ENCODE measurements around the gene PLA2G4A.

DNA sequence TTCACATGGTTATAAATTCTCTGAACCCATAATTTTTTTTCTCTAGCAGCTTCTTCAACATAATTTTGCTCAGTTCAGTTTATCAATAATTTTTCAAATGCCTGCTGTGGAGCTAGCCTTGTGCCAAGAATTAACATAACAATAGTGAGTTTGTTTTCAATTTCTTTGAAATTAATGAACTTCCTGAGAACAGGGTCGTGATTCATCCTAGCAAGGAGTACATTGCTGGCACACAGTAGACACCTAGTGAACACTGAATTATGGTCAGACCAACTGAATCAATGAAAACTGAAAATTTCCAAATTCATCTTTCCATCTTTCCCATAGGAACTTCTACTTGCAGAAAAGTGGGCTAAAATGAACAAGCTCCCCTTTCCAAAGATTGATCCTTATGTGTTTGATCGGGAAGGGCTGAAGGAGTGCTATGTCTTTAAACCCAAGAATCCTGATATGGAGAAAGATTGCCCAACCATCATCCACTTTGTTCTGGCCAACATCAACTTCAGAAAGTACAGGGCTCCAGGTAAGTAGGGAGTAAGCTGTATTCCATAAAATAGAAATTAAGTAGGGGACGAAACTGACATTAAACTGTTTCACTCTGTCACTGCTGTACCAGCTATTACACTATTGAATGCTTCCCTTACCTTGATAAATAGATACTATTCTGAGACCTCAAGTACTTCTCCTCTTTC lies 148.7 kb downstream of the PLA2G4A start:
- TF ChIP-seq, protein P1, sequence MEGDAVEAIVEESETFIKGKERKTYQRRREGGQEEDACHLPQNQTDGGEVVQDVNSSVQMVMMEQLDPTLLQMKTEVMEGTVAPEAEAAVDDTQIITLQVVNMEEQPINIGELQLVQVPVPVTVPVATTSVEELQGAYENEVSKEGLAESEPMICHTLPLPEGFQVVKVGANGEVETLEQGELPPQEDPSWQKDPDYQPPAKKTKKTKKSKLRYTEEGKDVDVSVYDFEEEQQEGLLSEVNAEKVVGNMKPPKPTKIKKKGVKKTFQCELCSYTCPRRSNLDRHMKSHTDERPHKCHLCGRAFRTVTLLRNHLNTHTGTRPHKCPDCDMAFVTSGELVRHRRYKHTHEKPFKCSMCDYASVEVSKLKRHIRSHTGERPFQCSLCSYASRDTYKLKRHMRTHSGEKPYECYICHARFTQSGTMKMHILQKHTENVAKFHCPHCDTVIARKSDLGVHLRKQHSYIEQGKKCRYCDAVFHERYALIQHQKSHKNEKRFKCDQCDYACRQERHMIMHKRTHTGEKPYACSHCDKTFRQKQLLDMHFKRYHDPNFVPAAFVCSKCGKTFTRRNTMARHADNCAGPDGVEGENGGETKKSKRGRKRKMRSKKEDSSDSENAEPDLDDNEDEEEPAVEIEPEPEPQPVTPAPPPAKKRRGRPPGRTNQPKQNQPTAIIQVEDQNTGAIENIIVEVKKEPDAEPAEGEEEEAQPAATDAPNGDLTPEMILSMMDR (IDR thresholded peaks at IDR 0.05): no peak
- TF ChIP-seq, protein P2, sequence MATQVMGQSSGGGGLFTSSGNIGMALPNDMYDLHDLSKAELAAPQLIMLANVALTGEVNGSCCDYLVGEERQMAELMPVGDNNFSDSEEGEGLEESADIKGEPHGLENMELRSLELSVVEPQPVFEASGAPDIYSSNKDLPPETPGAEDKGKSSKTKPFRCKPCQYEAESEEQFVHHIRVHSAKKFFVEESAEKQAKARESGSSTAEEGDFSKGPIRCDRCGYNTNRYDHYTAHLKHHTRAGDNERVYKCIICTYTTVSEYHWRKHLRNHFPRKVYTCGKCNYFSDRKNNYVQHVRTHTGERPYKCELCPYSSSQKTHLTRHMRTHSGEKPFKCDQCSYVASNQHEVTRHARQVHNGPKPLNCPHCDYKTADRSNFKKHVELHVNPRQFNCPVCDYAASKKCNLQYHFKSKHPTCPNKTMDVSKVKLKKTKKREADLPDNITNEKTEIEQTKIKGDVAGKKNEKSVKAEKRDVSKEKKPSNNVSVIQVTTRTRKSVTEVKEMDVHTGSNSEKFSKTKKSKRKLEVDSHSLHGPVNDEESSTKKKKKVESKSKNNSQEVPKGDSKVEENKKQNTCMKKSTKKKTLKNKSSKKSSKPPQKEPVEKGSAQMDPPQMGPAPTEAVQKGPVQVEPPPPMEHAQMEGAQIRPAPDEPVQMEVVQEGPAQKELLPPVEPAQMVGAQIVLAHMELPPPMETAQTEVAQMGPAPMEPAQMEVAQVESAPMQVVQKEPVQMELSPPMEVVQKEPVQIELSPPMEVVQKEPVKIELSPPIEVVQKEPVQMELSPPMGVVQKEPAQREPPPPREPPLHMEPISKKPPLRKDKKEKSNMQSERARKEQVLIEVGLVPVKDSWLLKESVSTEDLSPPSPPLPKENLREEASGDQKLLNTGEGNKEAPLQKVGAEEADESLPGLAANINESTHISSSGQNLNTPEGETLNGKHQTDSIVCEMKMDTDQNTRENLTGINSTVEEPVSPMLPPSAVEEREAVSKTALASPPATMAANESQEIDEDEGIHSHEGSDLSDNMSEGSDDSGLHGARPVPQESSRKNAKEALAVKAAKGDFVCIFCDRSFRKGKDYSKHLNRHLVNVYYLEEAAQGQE (IDR thresholded peaks at IDR 0.05; ENCODE audit: insufficient read depth in 1 of 2, low read depth in 2 of 2, low read length in 1 of 2): no peak
- TF ChIP-seq TCF7L2 (IDR thresholded peaks at IDR 0.05; ENCODE audit: low read depth, low read length): no peak
- TF ChIP-seq POLR2AphosphoS5 (IDR thresholded peaks at IDR 0.05; ENCODE audit: low read depth, low read length): no peak
